OCI-M2 (cell line): ENCODE data around the gene TUBB.

Experiments
- DNase-seq: peaks from one replicate; lab custom pipeline; 2025; ENCODE audit not compliant: unreplicated experiment; lab: John Stamatoyannopoulos, UW

TUBB gene

GRCh38 chr6:30687659-30688431 is 32.3 kb upstream of the TUBB start:
- no peak for DNase-seq

- DNase-seq, result no peak
Observed at GRCh38 chr6:30688569-30688968, 31.6 kb upstream of the TUBB start.

- DNase-seq, result no peak
Observed at GRCh38 chr6:30689022-30689865, 30.9 kb upstream of the TUBB start.

- no peak for DNase-seq
Observed at GRCh38 chr6:30689985-30690384, 30.2 kb upstream of the TUBB start.

- DNase-seq, result peak; percentile 92
Observed at GRCh38 chr6:30690403-30691207, 29.5 kb upstream of the TUBB start, which contains the start of gene NRM. TSS of gene NRM (minus strand) at chr6:30690984. CDS start at chr6:30690974, 10 bp downstream.

- DNase-seq, result no peak
Observed at GRCh38 chr6:30691208-30691847, 28.8 kb upstream of the TUBB start.

GRCh38 chr6:30696432-30696831 is 23.7 kb upstream of the TUBB start:
- DNase-seq, result no peak

- no peak for DNase-seq
Observed at GRCh38 chr6:30700340-30700739, 19.8 kb upstream of the TUBB start.

GRCh38 chr6:30703011-30703410 is 17.1 kb upstream of the TUBB start:
- DNase-seq, result no peak

- no peak for DNase-seq
Observed at GRCh38 chr6:30703821-30704220, 16.3 kb upstream of the TUBB start.

GRCh38 chr6:30705620-30706019 is 14.5 kb upstream of the TUBB start:
- DNase-seq, result no peak

- no peak for DNase-seq
Observed at GRCh38 chr6:30707281-30707850, 12.8 kb upstream of the TUBB start.

- no peak for DNase-seq
Observed at GRCh38 chr6:30709101-30709868, 10.9 kb upstream of the TUBB start.

- DNase-seq, result no peak
Observed at GRCh38 chr6:30711758-30712380, 8.3 kb upstream of the TUBB start.

- no peak for DNase-seq
Observed at GRCh38 chr6:30712441-30712945, 7.7 kb upstream of the TUBB start.

- no peak for DNase-seq
Observed at GRCh38 chr6:30714263-30714662, 5.9 kb upstream of the TUBB start.

GRCh38 chr6:30716879-30717128 is 3.3 kb upstream of the TUBB start:
- DNase-seq, result no peak

GRCh38 chr6:30717129-30717844 is 2.9 kb upstream of the TUBB start, which contains the start of gene MDC1:
TSS of gene MDC1 (minus strand) at chr6:30717281. CDS start at chr6:30715175, 2,106 bp downstream.
- peak; percentile 95 for DNase-seq
